ENCODE data around the gene TIMM13.
"Not testable (repeated sequence)": the region's sequence is repeated elsewhere in the genome, so short reads cannot be mapped to it uniquely, and the experiment has no call there.

GRCh38 chr19:2395293-2395829 lies 32.0 kb downstream of the TIMM13 start:
- TF ChIP-seq, protein P1, sequence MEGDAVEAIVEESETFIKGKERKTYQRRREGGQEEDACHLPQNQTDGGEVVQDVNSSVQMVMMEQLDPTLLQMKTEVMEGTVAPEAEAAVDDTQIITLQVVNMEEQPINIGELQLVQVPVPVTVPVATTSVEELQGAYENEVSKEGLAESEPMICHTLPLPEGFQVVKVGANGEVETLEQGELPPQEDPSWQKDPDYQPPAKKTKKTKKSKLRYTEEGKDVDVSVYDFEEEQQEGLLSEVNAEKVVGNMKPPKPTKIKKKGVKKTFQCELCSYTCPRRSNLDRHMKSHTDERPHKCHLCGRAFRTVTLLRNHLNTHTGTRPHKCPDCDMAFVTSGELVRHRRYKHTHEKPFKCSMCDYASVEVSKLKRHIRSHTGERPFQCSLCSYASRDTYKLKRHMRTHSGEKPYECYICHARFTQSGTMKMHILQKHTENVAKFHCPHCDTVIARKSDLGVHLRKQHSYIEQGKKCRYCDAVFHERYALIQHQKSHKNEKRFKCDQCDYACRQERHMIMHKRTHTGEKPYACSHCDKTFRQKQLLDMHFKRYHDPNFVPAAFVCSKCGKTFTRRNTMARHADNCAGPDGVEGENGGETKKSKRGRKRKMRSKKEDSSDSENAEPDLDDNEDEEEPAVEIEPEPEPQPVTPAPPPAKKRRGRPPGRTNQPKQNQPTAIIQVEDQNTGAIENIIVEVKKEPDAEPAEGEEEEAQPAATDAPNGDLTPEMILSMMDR (IDR thresholded peaks at IDR 0.05) = not testable (repeated sequence)
- not testable (repeated sequence) for TF ChIP-seq POLR2A (IDR thresholded peaks at IDR 0.05)
